Loucy (cell line): ENCODE results near the gene SZT2.

Experiments
- H2AFZ ChIP-seq: fragments of 200-600 bp; sonication (generic); 2 replicates; pipeline ENCODE4 v1.6.0; 2016; ENCODE audit warnings: antibody characterized with exemption, mild to moderate bottlenecking, low read length, moderate library complexity
- H3F3A ChIP-seq: fragments of 200-600 bp; 2 replicates; pipeline ENCODE4 v1.6.0; 2016; ENCODE audit warnings: antibody characterized with exemption, low read depth, mild to moderate bottlenecking
- H3K27me3 ChIP-seq: fragments of 200-600 bp; sonication (generic); 2 replicates; pipeline ENCODE4 v1.6.1; 2014; ENCODE audit warnings: low read length, mild to moderate bottlenecking; ENCODE audit not compliant: insufficient read depth, poor library complexity, severe bottlenecking
- H3K36me3 ChIP-seq: fragments of 200-600 bp; sonication (generic); 2 replicates; pipeline ENCODE4 v1.6.1; 2016; ENCODE audit warnings: low read length; ENCODE audit not compliant: insufficient read depth
- H3K4me1 ChIP-seq: fragments of 200-600 bp; sonication (generic); 2 replicates; pipeline ENCODE4 v1.5.1; 2014; ENCODE audit warnings: low read length, mild to moderate bottlenecking; ENCODE audit not compliant: insufficient read depth, poor library complexity, severe bottlenecking
- H3K4me2 ChIP-seq: fragments of 200-600 bp; sonication (generic); 2 replicates; pipeline ENCODE4 v1.6.0; 2014; ENCODE audit warnings: antibody characterized with exemption, low read length, low read depth, mild to moderate bottlenecking; ENCODE audit not compliant: poor library complexity, severe bottlenecking
- H3K4me3 ChIP-seq: fragments of 200-600 bp; sonication (generic); 2 replicates; pipeline ENCODE4 v1.5.1; 2014; ENCODE audit warnings: low read length, mild to moderate bottlenecking, mixed read lengths; ENCODE audit not compliant: poor library complexity, severe bottlenecking
- H3K79me2 ChIP-seq: fragments of 200-600 bp; sonication (generic); 2 replicates; pipeline ENCODE4 v1.6.1; 2014; ENCODE audit warnings: low read length; ENCODE audit not compliant: insufficient read depth
- H3K9ac ChIP-seq: fragments of 200-600 bp; sonication (generic); 2 replicates; pipeline ENCODE4 v1.6.0; 2014; ENCODE audit warnings: mild to moderate bottlenecking, low read depth, low read length, moderate library complexity; ENCODE audit not compliant: poor library complexity, severe bottlenecking
- H3K9me2 ChIP-seq: fragments of 200-600 bp; sonication (generic); replicated peaks from 2 replicates; pipeline ENCODE4 v1.6.1; 2016; ENCODE audit warnings: low read depth, low read length, mixed read lengths
- H3K9me3 ChIP-seq: fragments of 200-600 bp; sonication (generic); 2 replicates; pipeline ENCODE4 v1.6.1; 2014; ENCODE audit warnings: mild to moderate bottlenecking, antibody characterized with exemption, low read length, low read depth; ENCODE audit not compliant: insufficient read depth
- H4K20me1 ChIP-seq: fragments of 200-600 bp; sonication (generic); 2 replicates; pipeline ENCODE4 v1.6.0; 2014; ENCODE audit warnings: antibody characterized with exemption, low read length, mild to moderate bottlenecking; ENCODE audit not compliant: insufficient read depth, poor library complexity, severe bottlenecking
- CTCF ChIP-seq: fragments of 200-600 bp; sonication (generic); conservative IDR thresholded peaks from 2 replicates; pipeline ENCODE4 v1.5.1; 2014; ENCODE audit warnings: mild to moderate bottlenecking, antibody characterized with exemption, low read length
- EZH2phosphoT487 ChIP-seq: fragments of 200-600 bp; IDR thresholded peaks from 2 replicates; pipeline ENCODE4 v1.6.1; 2018; ENCODE audit warnings: antibody characterized with exemption, mild to moderate bottlenecking, moderate library complexity, borderline replicate concordance

The SZT2 gene

GRCh38 chr1:43360616-43361015 lies 29.1 kb upstream of the SZT2 start:
- TF ChIP-seq EZH2phosphoT487 (no peak), CTCF (no peak)
- Histone ChIP-seq H3K9ac (peak overlapping the region; percentile 94), H4K20me1 (peaks cover 23% of the 10 kb centered on the region), H3K4me2 (peak overlapping the region; percentile 91), H3K9me3 (no peaks in the 10 kb centered on the region), H3K4me3 (peak overlapping the region; percentile 95), H3F3A (peaks cover 3% of the 10 kb centered on the region; the same call in 1 of the 2 replicates), H2AFZ (no peak overlapping the region), H3K9me2 (no peaks in the 10 kb centered on the region), H3K27me3 (no peaks in the 10 kb centered on the region), H3K79me2 (peaks cover 47% of the 10 kb centered on the region), H3K4me1 (peaks cover 31% of the 10 kb centered on the region), H3K36me3 (peaks cover 47% of the 10 kb centered on the region)

- Histone ChIP-seq H3K9me3 (no peaks in the 10 kb centered on the region), H3K9ac (no peak overlapping the region), H3K4me2 (no peak overlapping the region), H3K79me2 (peaks cover 71% of the 10 kb centered on the region), H3K27me3 (no peaks in the 10 kb centered on the region), H3K4me1 (peaks cover 42% of the 10 kb centered on the region), H3F3A (peaks cover under 1% of the 10 kb centered on the region; the same call in 1 of the 2 replicates), H3K9me2 (no peaks in the 10 kb centered on the region), H3K36me3 (peaks cover 47% of the 10 kb centered on the region), H4K20me1 (peaks cover 35% of the 10 kb centered on the region), H2AFZ (no peak overlapping the region), H3K4me3 (no peak overlapping the region)
- no peak for TF ChIP-seq EZH2phosphoT487
- no peak for TF ChIP-seq CTCF
Observed at GRCh38 chr1:43363283-43363934, 26.3 kb upstream of the SZT2 start.

- H3K9ac ChIP-seq, result no peak overlapping the region
- peaks cover 38% of the 10 kb centered on the region for H4K20me1 ChIP-seq
- H3K79me2 ChIP-seq, result peaks cover 75% of the 10 kb centered on the region
Observed at GRCh38 chr1:43363935-43364525, 25.7 kb upstream of the SZT2 start.

More at GRCh38 chr1:43363935-43364525, 25.7 kb upstream of the SZT2 start:
- Histone ChIP-seq H3K27me3 (no peaks in the 10 kb centered on the region), H3F3A (no peaks in the 10 kb centered on the region), H3K4me2 (no peak overlapping the region), H3K9me3 (no peaks in the 10 kb centered on the region), H3K9me2 (no peaks in the 10 kb centered on the region), H2AFZ (no peak overlapping the region), H3K4me3 (no peak overlapping the region), H3K4me1 (peaks cover 48% of the 10 kb centered on the region), H3K36me3 (peaks cover 47% of the 10 kb centered on the region)
- TF ChIP-seq CTCF, result no peak
- no peak for TF ChIP-seq EZH2phosphoT487
